Epithelial cell of esophagus (primary cell): Measurements from ENCODE around the gene MAS1.

Experiments
- DNase-seq: peaks from one replicate; pipeline ENCODE4 v3.0.0; 2010; ENCODE audit warnings: low read depth
- H3K4me3 ChIP-seq: 2 replicates; pipeline ENCODE4 v1.5.1; 2011; ENCODE audit warnings: mild to moderate bottlenecking, low read length, control low read depth
- CTCF ChIP-seq: IDR thresholded peaks from 2 replicates; pipeline ENCODE4 v1.5.1; 2011; ENCODE audit warnings: low read depth, mild to moderate bottlenecking, low read length, control low read depth, inconsistent platforms; ENCODE audit not compliant: insufficient read depth; ENCODE audit errors: missing control alignments

Gene MAS1

GRCh38 chr6:159926542-159927203, 35.9 kb downstream of the MAS1 start:
- DNase-seq = no peak
- H3K4me3 ChIP-seq = no peak overlapping the region
- no peak for TF ChIP-seq CTCF

- peak; percentile 17 for DNase-seq
- TF ChIP-seq CTCF = no peak
- H3K4me3 ChIP-seq = no peak overlapping the region
Measured at GRCh38 chr6:159929819-159930218, 39.0 kb downstream of the MAS1 start.

- H3K4me3 ChIP-seq = no peak overlapping the region
- TF ChIP-seq CTCF = no peak
- DNase-seq = no peak
Measured at GRCh38 chr6:159931112-159931511, 40.3 kb downstream of the MAS1 start.

GRCh38 chr6:159931846-159932245, 41.1 kb downstream of the MAS1 start:
- DNase-seq = no peak
- no peak overlapping the region for H3K4me3 ChIP-seq
- no peak for TF ChIP-seq CTCF

GRCh38 chr6:159933077-159933476, 42.3 kb downstream of the MAS1 start:
- no peak for DNase-seq
- H3K4me3 ChIP-seq = no peak overlapping the region
- no peak for TF ChIP-seq CTCF

- no peak overlapping the region for H3K4me3 ChIP-seq
- peak; percentile 18 for DNase-seq
- no peak for TF ChIP-seq CTCF
Measured at GRCh38 chr6:159934181-159934580, 43.4 kb downstream of the MAS1 start.

- DNase-seq = peak; percentile 24
- H3K4me3 ChIP-seq = no peak overlapping the region
- no peak for TF ChIP-seq CTCF
Measured at GRCh38 chr6:159935065-159935464, 44.3 kb downstream of the MAS1 start.
